Measurements from ENCODE around the gene C1orf94.

GRCh38 chr1:34192621-34193020 lies 15.9 kb downstream of the C1orf94 start:
- TF ChIP-seq CTCF (IDR thresholded peaks at IDR 0.05) (no peak), ESRRA (CRISPR knock-in tag; IDR thresholded peaks at IDR 0.05; ENCODE audit: borderline replicate concordance) (no peak)

Data from WTC11 (cell line).